HG03342 (cell line): Measurements from ENCODE around the gene PAGE2B.
"Not testable (repeated sequence)": the region's sequence is repeated elsewhere in the genome, so short reads cannot be mapped to it uniquely, and the experiment has no call there.

Experiments used
- ATAC-seq: cut with Tn5 transposase; IDR thresholded peaks from one replicate; pipeline ENCODE4 v1.9.1; 2021; ENCODE audit warnings: mild to moderate bottlenecking, moderate library complexity; ENCODE audit not compliant: unreplicated experiment

Gene PAGE2B

GRCh38 chrX:55074851-55075467, at the start of gene PAGE2B:
Gene PAGE2B, plus strand, starts transcription at chrX:55075030. Its CDS starts 1,012 bp downstream, at chrX:55076042.
- no peak for ATAC-seq

GRCh38 chrX:55026143-55026542, 48.7 kb upstream of the PAGE2B start:
- ATAC-seq: no peak

- ATAC-seq: no peak
Measured at GRCh38 chrX:55026840-55027239, 48.0 kb upstream of the PAGE2B start.

GRCh38 chrX:55028040-55028439, 46.8 kb upstream of the PAGE2B start:
- no peak for ATAC-seq

- ATAC-seq: no peak
Measured at GRCh38 chrX:55028611-55029010, 46.2 kb upstream of the PAGE2B start.

GRCh38 chrX:55029291-55029690, 45.5 kb upstream of the PAGE2B start:
- ATAC-seq: no peak

GRCh38 chrX:55030271-55031205, 44.3 kb upstream of the PAGE2B start, which contains the start of gene ALAS2:
Gene ALAS2, minus strand, starts transcription at chrX:55030977. Its CDS starts 4,977 bp downstream, at chrX:55026000.
- ATAC-seq: no peak

GRCh38 chrX:55033429-55033828, 41.4 kb upstream of the PAGE2B start:
- no peak for ATAC-seq

GRCh38 chrX:55039471-55039870, 35.4 kb upstream of the PAGE2B start:
- ATAC-seq: no peak

GRCh38 chrX:55041514-55041913, 33.3 kb upstream of the PAGE2B start:
- no peak for ATAC-seq

GRCh38 chrX:55050599-55050998, 24.2 kb upstream of the PAGE2B start:
- not testable (repeated sequence) for ATAC-seq

GRCh38 chrX:55056820-55057674, 17.8 kb upstream of the PAGE2B start:
- no peak for ATAC-seq

GRCh38 chrX:55057675-55058249, 17.1 kb upstream of the PAGE2B start:
- peak; percentile 75 for ATAC-seq

- ATAC-seq: not testable (repeated sequence)
Measured at GRCh38 chrX:55067180-55067579, 7.7 kb upstream of the PAGE2B start.

- no peak for ATAC-seq
Measured at GRCh38 chrX:55072286-55072685, 2.5 kb upstream of the PAGE2B start.

GRCh38 chrX:55088795-55089489, 14.1 kb downstream of the PAGE2B start, which contains the start of gene PAGE2:
Gene PAGE2, plus strand, starts transcription at chrX:55089018. Its CDS starts 1,003 bp downstream, at chrX:55090021.
- ATAC-seq: no peak

- ATAC-seq: no peak
Measured at GRCh38 chrX:55098691-55099090, 23.9 kb downstream of the PAGE2B start.

- no peak for ATAC-seq
Measured at GRCh38 chrX:55099162-55099561, 24.3 kb downstream of the PAGE2B start.

- ATAC-seq: no peak
Measured at GRCh38 chrX:55102754-55103153, 27.9 kb downstream of the PAGE2B start.

- no peak for ATAC-seq
Measured at GRCh38 chrX:55107262-55107661, 32.4 kb downstream of the PAGE2B start.
